HCT116 (cell line): ENCODE measurements around the gene RGS4. TPM values are rescaled to one million over a fixed set of nuclear protein-coding genes. Genes with fewer than 3 reads are reported as not detected.

Experiments used
- ATAC-seq: fragments of 200-7000 bp; cut with Tn5 transposase; 2 replicates; pipeline ENCODE4 v1.9.1; 2020; ENCODE audit warnings: mild to moderate bottlenecking, moderate library complexity
- BruUV-seq: library from RNA; stranded (reverse); fragments of 400-500 nt; replicated peaks from 2 replicates; lab custom pipeline; 2021; lab: Mats Ljungman, UMichigan
- CTCF ChIA-PET: fragments of 300-600 bp; sonication (Branson Sonifier 250); formaldehyde crosslinking; loops from one replicate; lab custom pipeline; 2021; ENCODE audit warnings: antibody characterized with exemption; lab: Charles Lee
- POLR2A ChIA-PET: fragments of 300-600, 350-600 bp; sonication (Branson Sonifier 250); formaldehyde crosslinking; loops from one replicate; lab custom pipeline; 2021; ENCODE audit warnings: antibody characterized with exemption; lab: Charles Lee
- RAD21 ChIA-PET, 2 experiments: fragments of 300-600 bp; sonication (Branson Sonifier 250); formaldehyde crosslinking; loops; one replicate each; lab custom pipeline; 2023; ENCODE audit warnings: low total read pairs in 2 of 2; ENCODE audit not compliant: uncharacterized antibody in 2 of 2, unreplicated experiment in 2 of 2, low non-redundant PET in 1 of 2; lab: Charles Lee
- DNase-seq: peaks from one replicate; pipeline ENCODE4 v3.0.0-alpha.2; 2010; ENCODE audit warnings: low read depth, low spot score
- H2AFZ ChIP-seq: fragments of 200-600 bp; shearing (Covaris generic), sonication (generic); 2 replicates; pipeline ENCODE4 v1.6.1; 2017; ENCODE audit warnings: low read depth, mixed run types, mixed read lengths, antibody characterized with exemption, low read length; ENCODE audit not compliant: poor library complexity, severe bottlenecking
- H3K27ac ChIP-seq: 2 replicates; pipeline ENCODE4 v1.5.1; 2012; ENCODE audit warnings: low read depth, low read length
- H3K27me3 ChIP-seq: fragments of 200-600 bp; sonication (generic); 2 replicates; pipeline ENCODE4 v1.6.1; 2016; ENCODE audit warnings: mixed run types, low read length, mixed read lengths; ENCODE audit not compliant: insufficient read depth
- H3K36me3 ChIP-seq, 2 experiments: fragments of 200-500 bp in 1 of 2; fragments of 200-600 bp in 1 of 2; sonication (Bioruptor generic) in 1 of 2; sonication (generic) in 1 of 2; 2 replicates each; pipeline versions ENCODE4 v1.5.1 to v1.6.1; 2014 to 2016; ENCODE audit warnings: low read length in 2 of 2, inconsistent platforms in 1 of 2, mixed read lengths in 1 of 2, mixed run types in 1 of 2; ENCODE audit not compliant: insufficient read depth in 2 of 2, control insufficient read depth in 1 of 2
- H3K4me1 ChIP-seq, 2 experiments: fragments of 200-600 bp in 1 of 2; sonication (generic) in 1 of 2; 2 replicates each; pipeline versions ENCODE4 v1.5.1 to v1.6.1; 2012 to 2017; ENCODE audit warnings: low read length in 2 of 2, inconsistent platforms in 1 of 2, mild to moderate bottlenecking in 1 of 2, mixed read lengths in 1 of 2, mixed run types in 1 of 2, moderate library complexity in 1 of 2; ENCODE audit not compliant: insufficient read depth in 2 of 2, control insufficient read depth in 1 of 2
- H3K4me2 ChIP-seq: fragments of 200-600 bp; sonication (generic); 2 replicates; pipeline ENCODE4 v1.6.1; 2017; ENCODE audit warnings: mixed run types, low read length, mixed read lengths
- H3K4me3 ChIP-seq, 2 experiments: fragments of 200-600 bp in 1 of 2; sonication (generic) in 1 of 2; replicated peaks in 1 of 2; 2 replicates each; pipeline ENCODE4 v1.5.1; 2011 to 2016; ENCODE audit warnings: low read length in 2 of 2, control low read depth in 1 of 2, low read depth in 1 of 2, mild to moderate bottlenecking in 1 of 2, mixed read lengths in 1 of 2, mixed run types in 1 of 2
- H3K79me2 ChIP-seq: fragments of 200-600 bp; sonication (generic); 2 replicates; pipeline ENCODE4 v1.6.1; 2017; ENCODE audit warnings: mild to moderate bottlenecking, mixed run types, low read length, moderate library complexity, mixed read lengths; ENCODE audit not compliant: insufficient read depth
- H3K9ac ChIP-seq: fragments of 200-600 bp; sonication (generic); 2 replicates; pipeline ENCODE4 v1.6.1; 2016; ENCODE audit warnings: low read length, mixed read lengths
- H3K9me2 ChIP-seq: fragments of 200-600 bp; sonication (generic), shearing (Covaris generic); 2 replicates; pipeline ENCODE4 v1.6.1; 2017; ENCODE audit warnings: mixed run types, mild to moderate bottlenecking, moderate library complexity; ENCODE audit not compliant: insufficient read depth
- H3K9me3 ChIP-seq, 2 experiments: fragments of 200-500 bp in 1 of 2; fragments of 200-600 bp in 1 of 2; sonication (Bioruptor generic) in 1 of 2; sonication (generic) in 1 of 2; 2 replicates each; pipeline ENCODE4 v1.6.1; 2014 to 2017; ENCODE audit warnings: low read length in 2 of 2, mixed read lengths in 2 of 2, inconsistent platforms in 1 of 2, low read depth in 1 of 2, mild to moderate bottlenecking in 1 of 2, mixed run types in 1 of 2, moderate library complexity in 1 of 2; ENCODE audit not compliant: control insufficient read depth in 1 of 2, insufficient read depth in 1 of 2
- H4K20me1 ChIP-seq: fragments of 200-600 bp; sonication (generic), shearing (Covaris generic); 2 replicates; pipeline ENCODE4 v1.6.1; 2017; ENCODE audit warnings: mixed run types, mild to moderate bottlenecking, moderate library complexity; ENCODE audit not compliant: insufficient read depth
- CBX3 ChIP-seq: IDR thresholded peaks from 2 replicates; pipeline ENCODE4 v1.6.1; 2012; ENCODE audit warnings: low read depth
- CEBPB ChIP-seq: IDR thresholded peaks from 2 replicates; pipeline ENCODE4 v1.6.1; 2012; ENCODE audit warnings: low read depth
- EGR1 ChIP-seq: IDR thresholded peaks from 2 replicates; pipeline ENCODE4 v1.6.1; 2012; ENCODE audit warnings: low read depth
- ELF1 ChIP-seq: IDR thresholded peaks from 2 replicates; pipeline ENCODE4 v1.6.1; 2012; ENCODE audit warnings: low read depth, borderline replicate concordance
- EZH2 ChIP-seq: fragments of 200-600 bp; sonication (generic); IDR thresholded peaks from 2 replicates; pipeline ENCODE4 v1.6.1; 2017; ENCODE audit warnings: antibody characterized with exemption, mixed run types
- EZH2phosphoT487 ChIP-seq: fragments of 200-600 bp; IDR thresholded peaks from 2 replicates; pipeline ENCODE4 v1.6.1; 2018; ENCODE audit warnings: antibody characterized with exemption, borderline replicate concordance
- FOSL1 ChIP-seq: IDR thresholded peaks from 2 replicates; pipeline ENCODE4 v1.6.1; 2012; ENCODE audit warnings: low read depth
- JUND ChIP-seq: IDR thresholded peaks from 2 replicates; pipeline ENCODE4 v1.6.1; 2012
- POLR2A ChIP-seq: IDR thresholded peaks from 2 replicates; pipeline ENCODE4 v1.7.0; 2011; ENCODE audit warnings: borderline replicate concordance; ENCODE audit not compliant: insufficient read depth, insufficient read length; ENCODE audit errors: extremely low read depth
- POLR2AphosphoS5 ChIP-seq: IDR thresholded peaks from 2 replicates; pipeline ENCODE4 v1.6.1; 2011; ENCODE audit warnings: mild to moderate bottlenecking, low read depth, low read length, moderate library complexity
- RAD21 ChIP-seq: IDR thresholded peaks from 2 replicates; pipeline ENCODE4 v1.6.1; 2012; ENCODE audit warnings: low read depth, mild to moderate bottlenecking
- SIN3A ChIP-seq: IDR thresholded peaks from 2 replicates; pipeline ENCODE4 v1.6.1; 2012; ENCODE audit warnings: low read depth
- SP1 ChIP-seq: IDR thresholded peaks from 2 replicates; pipeline ENCODE4 v1.6.1; 2012; ENCODE audit warnings: low read depth
- SRF ChIP-seq: IDR thresholded peaks from 2 replicates; pipeline ENCODE4 v1.6.1; 2012; ENCODE audit warnings: low read depth
- TCF7L2 ChIP-seq: IDR thresholded peaks from 2 replicates; pipeline ENCODE4 v1.7.0; 2011; ENCODE audit warnings: borderline replicate concordance, inconsistent platforms; ENCODE audit not compliant: insufficient read depth, insufficient read length; ENCODE audit errors: extremely low read depth
- YY1 ChIP-seq: IDR thresholded peaks from 2 replicates; pipeline ENCODE4 v1.6.1; 2011; ENCODE audit warnings: low read length, low read depth, moderate library complexity, mild to moderate bottlenecking; ENCODE audit not compliant: insufficient replicate concordance; ENCODE audit errors: extremely low read depth
- ZNF274 ChIP-seq: fragments of 200-500 bp; sonication (Bioruptor generic); IDR thresholded peaks from 2 replicates; pipeline ENCODE4 v1.6.1; 2014; ENCODE audit warnings: mild to moderate bottlenecking, low read depth, low read length, inconsistent platforms
- intact Hi-C: fragments of 100-400 bp; cut with micrococcal nuclease; formaldehyde crosslinking; loops from 2 replicates; pipeline ENCODE4 v1.10.0; 2022
- total RNA-seq: library from RNA; stranded (reverse); gene quantifications from one replicate; pipeline ENCODE4 v1.2.1, GENCODE V29; 2021; ENCODE audit not compliant: unreplicated experiment
- TF ChIP-seq, protein P1 (sequence below): IDR thresholded peaks from 2 replicates; pipeline ENCODE4 v1.6.1; 2011; ENCODE audit warnings: mild to moderate bottlenecking, low read length, moderate library complexity; ENCODE audit not compliant: insufficient replicate concordance; ENCODE audit errors: extremely low read depth
- TF ChIP-seq, protein P2 (sequence below): IDR thresholded peaks from 2 replicates; pipeline ENCODE4 v1.6.1; 2012
- TF ChIP-seq, protein P3 (sequence below): IDR thresholded peaks from 2 replicates; pipeline ENCODE4 v1.6.1; 2012
- TF ChIP-seq, protein P4 (sequence below): IDR thresholded peaks from 2 replicates; pipeline ENCODE4 v1.6.1; 2012; ENCODE audit warnings: low read depth

The RGS4 gene
- total RNA-seq, 1 experiment from 2014 or later, result not detected

- Histone ChIP-seq H3K4me2 (peak overlapping the region; percentile 64), H3K9ac (peak overlapping the region; percentile 11; the same call in 1 of the 2 replicates), H3K4me3 (peak overlapping the region in 1 of 2 experiments; percentile 25; a peak in 2 of 4 replicates), H4K20me1 (no peaks in the 10 kb centered on the region), H3K79me2 (no peaks in the 10 kb centered on the region), H3K9me2 (peaks cover 5% of the 10 kb centered on the region; the same call in 1 of the 2 replicates), H3K27me3 (no peaks in the 10 kb centered on the region), H3K27ac (peak overlapping the region; percentile 48; the same call in 1 of the 2 replicates), H3K4me1 (peaks cover 14 to 24% of the 10 kb centered on the region in 2 experiments), H3K36me3 (no peaks in the 10 kb centered on the region), H2AFZ (peak overlapping the region; percentile 65), H3K9me3 (no peaks in the 10 kb centered on the region)
- BruUV-seq, result no TSS peak
- DNase-seq (peak; percentile 60), ATAC-seq (peak; percentile 93)
- ChIA-PET POLR2A (no interaction called here), RAD21 (no interaction called here), CTCF (interaction anchor here (1.0 kb wide), 1 partner anchor 188 kb away, joined by 3 read pairs; no protein-coding TSS in a partner anchor)
- intact Hi-C loops, result no loop called here
- TF ChIP-seq EZH2phosphoT487, result no peak
- peak; percentile 58 for TF ChIP-seq ELF1
- no peak for TF ChIP-seq EZH2
- TF ChIP-seq SRF, result peak; percentile 87
- TF ChIP-seq, protein P1, sequence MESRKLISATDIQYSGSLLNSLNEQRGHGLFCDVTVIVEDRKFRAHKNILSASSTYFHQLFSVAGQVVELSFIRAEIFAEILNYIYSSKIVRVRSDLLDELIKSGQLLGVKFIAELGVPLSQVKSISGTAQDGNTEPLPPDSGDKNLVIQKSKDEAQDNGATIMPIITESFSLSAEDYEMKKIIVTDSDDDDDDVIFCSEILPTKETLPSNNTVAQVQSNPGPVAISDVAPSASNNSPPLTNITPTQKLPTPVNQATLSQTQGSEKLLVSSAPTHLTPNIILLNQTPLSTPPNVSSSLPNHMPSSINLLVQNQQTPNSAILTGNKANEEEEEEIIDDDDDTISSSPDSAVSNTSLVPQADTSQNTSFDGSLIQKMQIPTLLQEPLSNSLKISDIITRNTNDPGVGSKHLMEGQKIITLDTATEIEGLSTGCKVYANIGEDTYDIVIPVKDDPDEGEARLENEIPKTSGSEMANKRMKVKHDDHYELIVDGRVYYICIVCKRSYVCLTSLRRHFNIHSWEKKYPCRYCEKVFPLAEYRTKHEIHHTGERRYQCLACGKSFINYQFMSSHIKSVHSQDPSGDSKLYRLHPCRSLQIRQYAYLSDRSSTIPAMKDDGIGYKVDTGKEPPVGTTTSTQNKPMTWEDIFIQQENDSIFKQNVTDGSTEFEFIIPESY, result no peak
- peak; percentile 44 for TF ChIP-seq EGR1
- TF ChIP-seq CBX3, result peak; percentile 78
- TF ChIP-seq, protein P2, sequence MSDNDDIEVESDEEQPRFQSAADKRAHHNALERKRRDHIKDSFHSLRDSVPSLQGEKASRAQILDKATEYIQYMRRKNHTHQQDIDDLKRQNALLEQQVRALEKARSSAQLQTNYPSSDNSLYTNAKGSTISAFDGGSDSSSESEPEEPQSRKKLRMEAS, result no peak
- TF ChIP-seq CEBPB, result peak; percentile 28; the same call in 1 of the 2 replicates
- TF ChIP-seq ZNF274, result no peak
- TF ChIP-seq, protein P3, sequence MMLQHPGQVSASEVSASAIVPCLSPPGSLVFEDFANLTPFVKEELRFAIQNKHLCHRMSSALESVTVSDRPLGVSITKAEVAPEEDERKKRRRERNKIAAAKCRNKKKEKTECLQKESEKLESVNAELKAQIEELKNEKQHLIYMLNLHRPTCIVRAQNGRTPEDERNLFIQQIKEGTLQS, result no peak; the same call in 1 of the 2 replicates
- peak; percentile 81 for TF ChIP-seq JUND
- TF ChIP-seq FOSL1, result peak; percentile 87
- TF ChIP-seq, protein P4, sequence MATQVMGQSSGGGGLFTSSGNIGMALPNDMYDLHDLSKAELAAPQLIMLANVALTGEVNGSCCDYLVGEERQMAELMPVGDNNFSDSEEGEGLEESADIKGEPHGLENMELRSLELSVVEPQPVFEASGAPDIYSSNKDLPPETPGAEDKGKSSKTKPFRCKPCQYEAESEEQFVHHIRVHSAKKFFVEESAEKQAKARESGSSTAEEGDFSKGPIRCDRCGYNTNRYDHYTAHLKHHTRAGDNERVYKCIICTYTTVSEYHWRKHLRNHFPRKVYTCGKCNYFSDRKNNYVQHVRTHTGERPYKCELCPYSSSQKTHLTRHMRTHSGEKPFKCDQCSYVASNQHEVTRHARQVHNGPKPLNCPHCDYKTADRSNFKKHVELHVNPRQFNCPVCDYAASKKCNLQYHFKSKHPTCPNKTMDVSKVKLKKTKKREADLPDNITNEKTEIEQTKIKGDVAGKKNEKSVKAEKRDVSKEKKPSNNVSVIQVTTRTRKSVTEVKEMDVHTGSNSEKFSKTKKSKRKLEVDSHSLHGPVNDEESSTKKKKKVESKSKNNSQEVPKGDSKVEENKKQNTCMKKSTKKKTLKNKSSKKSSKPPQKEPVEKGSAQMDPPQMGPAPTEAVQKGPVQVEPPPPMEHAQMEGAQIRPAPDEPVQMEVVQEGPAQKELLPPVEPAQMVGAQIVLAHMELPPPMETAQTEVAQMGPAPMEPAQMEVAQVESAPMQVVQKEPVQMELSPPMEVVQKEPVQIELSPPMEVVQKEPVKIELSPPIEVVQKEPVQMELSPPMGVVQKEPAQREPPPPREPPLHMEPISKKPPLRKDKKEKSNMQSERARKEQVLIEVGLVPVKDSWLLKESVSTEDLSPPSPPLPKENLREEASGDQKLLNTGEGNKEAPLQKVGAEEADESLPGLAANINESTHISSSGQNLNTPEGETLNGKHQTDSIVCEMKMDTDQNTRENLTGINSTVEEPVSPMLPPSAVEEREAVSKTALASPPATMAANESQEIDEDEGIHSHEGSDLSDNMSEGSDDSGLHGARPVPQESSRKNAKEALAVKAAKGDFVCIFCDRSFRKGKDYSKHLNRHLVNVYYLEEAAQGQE, result no peak
- no peak for TF ChIP-seq POLR2AphosphoS5
- no peak for TF ChIP-seq SIN3A
- no peak for TF ChIP-seq RAD21
- TF ChIP-seq POLR2A, result no peak
- peak; percentile 54 for TF ChIP-seq SP1
- no peak for TF ChIP-seq YY1
- TF ChIP-seq TCF7L2, result peak; percentile 23
These were observed 33.5 kb upstream of the RGS4 start for GRCh38 chr1:163035446-163036249.
